ENCODE data around the gene MAML3. TPM values are rescaled to one million over a fixed set of nuclear protein-coding genes. Genes with fewer than 3 reads are reported as not detected.
A peak's percentile ranks its signal among the peaks of the same experiment; 100 is the strongest.

MAML3 gene
- total RNA-seq, 2 experiments from 2014 or later, result 4.0 to 4.1 TPM

DNA sequence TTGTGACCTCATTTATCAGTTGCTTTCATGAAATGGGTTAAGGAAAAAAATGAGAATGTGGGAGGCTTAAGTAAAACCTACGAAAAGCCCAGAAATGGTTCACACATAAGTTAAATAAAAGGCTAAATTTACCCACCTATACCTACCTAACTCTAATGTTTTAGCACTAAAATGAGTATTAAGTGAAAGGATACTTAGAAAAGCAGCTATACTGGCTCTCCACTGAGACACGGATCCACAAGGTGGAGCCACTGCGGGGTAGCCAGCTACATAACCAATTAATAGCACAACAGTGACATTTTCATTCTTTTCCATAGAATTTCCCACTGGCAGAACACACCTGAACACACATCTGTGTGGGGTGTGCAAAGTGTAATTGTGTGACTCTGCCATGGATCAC is 101.9 kb downstream of the MAML3 start:
- Mint-ChIP-seq H3K4me1 (ENCODE audit: low read depth) (peaks cover 72% of the 10 kb centered on the region), H3K27me3 (ENCODE audit: low read depth) (peaks cover 13% of the 10 kb centered on the region), H3K27ac (no peak overlapping the region), H3K9me3 (ENCODE audit: insufficient read depth) (no peaks in the 10 kb centered on the region), H3K4me3 (no peak overlapping the region), H3K36me3 (ENCODE audit: low read depth) (peaks cover 2% of the 10 kb centered on the region)
- DNase-seq (peak; percentile 61), ATAC-seq (no peak)
- POLR2A ChIA-PET, result interaction anchor here (1.0 to 1.7 kb wide), 3 partner anchors 18 to 101 kb away, joined by 3 to 7 read pairs (median 7); partner anchors contain the start of gene MAML3
- CTCF ChIA-PET, result interaction anchor here (0.5 to 4.8 kb wide), 30 partner anchors 11 to 397 kb away, joined by 3 to 58 read pairs (median 5); partner anchors contain the start of gene MAML3

- ATAC-seq (no peak), DNase-seq (no peak)
- Mint-ChIP-seq H3K36me3 (ENCODE audit: low read depth) (no peaks in the 10 kb centered on the region), H3K9me3 (ENCODE audit: insufficient read depth) (no peaks in the 10 kb centered on the region), H3K27me3 (ENCODE audit: low read depth) (peaks cover 5% of the 10 kb centered on the region), H3K27ac (peak overlapping the region; percentile 86), H3K4me1 (ENCODE audit: low read depth) (peaks cover 74% of the 10 kb centered on the region), H3K4me3 (peak overlapping the region; percentile 76)
- ChIA-PET CTCF (interaction anchor here (0.7 to 4.8 kb wide), 33 partner anchors 9 to 431 kb away, joined by 3 to 58 read pairs (median 5); partner anchors contain the start of gene MAML3), POLR2A (interaction anchor here (1.2 to 1.3 kb wide), 2 partner anchors 101 to 104 kb away, joined by 5 to 8 read pairs; partner anchors contain the start of gene MAML3)
Measured at GRCh38 chr4:140049849-140050637, 103.9 kb downstream of the MAML3 start.

DNA sequence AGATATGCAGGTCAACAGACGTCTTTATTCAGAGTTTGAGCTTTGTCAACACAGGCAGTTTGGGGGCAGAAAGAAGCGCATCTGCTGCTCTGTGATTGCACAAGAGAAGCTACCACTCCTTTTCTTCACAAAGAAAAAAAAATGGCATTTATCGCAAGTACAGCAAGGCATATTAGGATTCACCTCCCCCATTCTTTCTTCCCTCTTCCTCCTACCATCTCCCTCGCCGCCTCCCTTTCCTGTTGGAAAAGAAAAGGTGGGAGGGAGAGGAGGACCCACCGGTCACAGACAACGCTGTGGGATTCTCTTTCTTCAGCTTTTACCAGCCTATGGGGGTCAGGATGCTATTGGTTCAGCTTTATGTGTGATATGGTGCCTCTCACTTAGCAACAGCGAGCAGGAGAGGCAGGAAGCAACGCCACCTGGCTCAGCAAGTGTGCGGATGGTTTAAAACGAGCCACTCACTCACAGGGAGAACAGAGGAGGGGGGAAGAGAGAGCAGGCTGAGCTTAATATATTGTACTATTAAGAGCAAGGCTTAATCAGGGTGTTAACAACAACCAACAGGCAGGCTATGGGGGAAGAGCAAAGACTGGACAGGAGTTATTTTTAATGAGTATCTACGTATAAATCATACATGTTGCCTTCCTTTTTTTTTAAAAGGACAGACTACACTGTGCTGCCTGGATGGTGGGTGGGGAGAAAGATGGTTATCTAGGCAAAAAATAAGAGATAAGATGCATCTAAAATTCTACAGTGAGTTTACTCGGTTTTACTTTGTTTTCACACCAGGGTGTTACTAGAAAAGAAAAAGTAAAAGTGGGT is 104.7 kb downstream of the MAML3 start:
- Mint-ChIP-seq H3K4me3 (peak overlapping the region; percentile 76), H3K9me3 (ENCODE audit: insufficient read depth) (no peaks in the 10 kb centered on the region), H3K4me1 (ENCODE audit: low read depth) (peaks cover 67% of the 10 kb centered on the region), H3K27me3 (ENCODE audit: low read depth) (peaks cover 5% of the 10 kb centered on the region), H3K36me3 (ENCODE audit: low read depth) (no peaks in the 10 kb centered on the region), H3K27ac (peak overlapping the region; percentile 86)
- peak; percentile 73 for DNase-seq
- ATAC-seq, result peak; percentile 95
- POLR2A ChIA-PET, result interaction anchor here (0.7 to 1.3 kb wide), 3 partner anchors 46 to 105 kb away, joined by 3 to 8 read pairs (median 5); partner anchors contain the start of gene MAML3
- CTCF ChIA-PET, result interaction anchor here (0.7 to 4.8 kb wide), 33 partner anchors 8 to 430 kb away, joined by 3 to 58 read pairs (median 4); partner anchors contain the start of gene MAML3

GRCh38 chr4:140048419-140048995 is 105.5 kb downstream of the MAML3 start:
- peak overlapping the region; percentile 76 for H3K4me3 Mint-ChIP-seq
- DNase-seq, result no peak
- peaks cover 60% of the 10 kb centered on the region for H3K4me1 Mint-ChIP-seq (ENCODE audit: low read depth)
- peaks cover 5% of the 10 kb centered on the region for H3K27me3 Mint-ChIP-seq (ENCODE audit: low read depth)
- no peak for ATAC-seq
- H3K9me3 Mint-ChIP-seq (ENCODE audit: insufficient read depth), result no peaks in the 10 kb centered on the region
- H3K27ac Mint-ChIP-seq, result peak overlapping the region; percentile 86
- POLR2A ChIA-PET, result interaction anchor here (0.7 to 1.3 kb wide), 3 partner anchors 47 to 105 kb away, joined by 3 to 8 read pairs (median 5); partner anchors contain the start of gene MAML3
- H3K36me3 Mint-ChIP-seq (ENCODE audit: low read depth), result no peaks in the 10 kb centered on the region
- CTCF ChIA-PET, result interaction anchor here (0.7 to 4.8 kb wide), 22 partner anchors 11 to 395 kb away, joined by 3 to 58 read pairs (median 6); no protein-coding TSS in a partner anchor

DNA sequence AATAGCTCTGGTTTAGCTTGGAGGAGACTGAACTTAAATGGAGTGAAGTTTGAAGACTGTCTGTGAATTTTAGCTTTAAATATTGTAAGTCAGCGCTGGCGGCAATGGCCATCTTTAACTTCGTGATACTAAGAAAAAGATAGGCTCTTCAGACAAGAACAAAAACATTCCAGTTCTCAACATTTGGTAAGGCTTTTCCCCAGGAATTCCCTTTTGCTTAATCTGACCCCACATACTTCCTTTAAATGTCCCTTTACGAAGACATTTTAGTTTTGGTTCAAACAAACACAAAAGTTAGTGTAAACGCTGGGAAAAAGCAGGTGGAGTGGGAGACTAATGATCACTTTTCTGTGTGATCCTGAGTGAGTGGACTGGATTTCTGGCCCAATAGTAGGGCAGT is 106.2 kb downstream of the MAML3 start:
- Mint-ChIP-seq H3K27ac (no peak overlapping the region), H3K9me3 (ENCODE audit: insufficient read depth) (no peaks in the 10 kb centered on the region), H3K4me3 (no peak overlapping the region), H3K27me3 (ENCODE audit: low read depth) (peaks cover 5% of the 10 kb centered on the region), H3K36me3 (ENCODE audit: low read depth) (no peaks in the 10 kb centered on the region), H3K4me1 (ENCODE audit: low read depth) (peaks cover 57% of the 10 kb centered on the region)
- no peak for DNase-seq
- ChIA-PET POLR2A (interaction anchor here (1.6 kb wide), 1 partner anchor 22 kb away, joined by 4 read pairs; no protein-coding TSS in a partner anchor), CTCF (interaction anchor here (2.1 kb wide), 1 partner anchor 35 kb away, joined by 8 read pairs; no protein-coding TSS in a partner anchor)
- ATAC-seq, result no peak

DNA sequence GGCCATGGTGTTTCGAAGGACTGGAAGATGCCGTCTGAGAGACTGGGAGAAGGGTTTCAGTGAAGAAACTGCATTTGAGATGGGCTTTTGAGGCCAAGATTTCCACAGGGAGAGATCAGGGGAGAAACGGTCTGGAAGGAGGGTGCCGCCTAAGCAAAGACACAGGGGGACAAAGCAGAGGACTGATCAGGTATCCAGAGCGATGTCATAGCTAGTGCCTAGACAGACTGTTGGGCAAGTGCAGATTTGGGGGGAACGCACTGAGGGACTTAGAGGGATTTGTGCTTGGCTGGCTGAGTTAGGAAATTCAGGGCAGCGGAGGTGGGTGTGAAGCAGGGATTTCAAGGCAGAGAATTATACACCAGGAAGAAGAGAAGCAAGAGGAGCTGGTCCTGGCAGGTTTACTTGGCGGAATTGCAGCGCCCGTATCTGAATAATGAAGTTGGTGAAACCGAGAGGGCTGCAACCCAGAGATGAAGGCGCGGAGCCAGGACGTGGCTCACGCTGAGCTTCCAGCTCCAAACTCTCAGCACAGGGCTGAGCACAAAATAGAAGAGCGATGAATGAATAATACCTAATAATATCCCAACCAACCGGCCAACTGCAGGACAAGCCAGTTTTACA is 106.9 kb downstream of the MAML3 start:
- Mint-ChIP-seq H3K4me3 (no peak overlapping the region), H3K27me3 (ENCODE audit: low read depth) (peaks cover 5% of the 10 kb centered on the region), H3K36me3 (ENCODE audit: low read depth) (no peaks in the 10 kb centered on the region), H3K4me1 (ENCODE audit: low read depth) (peaks cover 59% of the 10 kb centered on the region), H3K27ac (no peak overlapping the region), H3K9me3 (ENCODE audit: insufficient read depth) (no peaks in the 10 kb centered on the region)
- ChIA-PET CTCF (interaction anchor here (2.1 kb wide), 1 partner anchor 34 kb away, joined by 8 read pairs; no protein-coding TSS in a partner anchor), POLR2A (interaction anchor here (0.6 to 1.6 kb wide), 2 partner anchors 23 to 90 kb away, joined by 3 to 4 read pairs; no protein-coding TSS in a partner anchor)
- DNase-seq (no peak), ATAC-seq (no peak)

DNA sequence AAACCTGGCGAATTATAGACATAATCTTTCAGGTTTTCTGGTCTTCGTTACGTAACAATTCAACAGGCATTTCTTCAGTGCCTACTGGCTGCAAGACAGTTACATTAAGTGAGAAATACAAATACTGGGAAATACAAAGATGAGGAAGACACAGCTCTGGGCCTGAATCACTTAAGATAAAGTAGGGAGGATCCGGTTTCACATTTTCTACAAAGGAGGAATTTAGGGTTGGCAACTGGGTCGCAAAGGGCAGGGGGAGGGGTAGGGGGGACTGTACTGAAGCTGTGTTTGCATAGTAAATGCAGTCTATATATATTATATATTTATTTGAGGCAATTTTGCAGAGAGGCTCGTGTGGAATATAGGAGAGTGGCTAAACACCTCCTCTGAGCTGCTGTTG is 107.4 kb downstream of the MAML3 start:
- Mint-ChIP-seq H3K4me1 (ENCODE audit: low read depth) (peaks cover 53% of the 10 kb centered on the region), H3K9me3 (ENCODE audit: insufficient read depth) (no peaks in the 10 kb centered on the region), H3K36me3 (ENCODE audit: low read depth) (no peaks in the 10 kb centered on the region), H3K27ac (no peak overlapping the region), H3K4me3 (no peak overlapping the region), H3K27me3 (ENCODE audit: low read depth) (peaks cover 5% of the 10 kb centered on the region)
- ChIA-PET CTCF (interaction anchor here (1.2 to 2.1 kb wide), 2 partner anchors 34 to 207 kb away, joined by 4 to 8 read pairs; no protein-coding TSS in a partner anchor), POLR2A (interaction anchor here (0.6 to 1.6 kb wide), 3 partner anchors 24 to 161 kb away, joined by 3 to 4 read pairs (median 3); no protein-coding TSS in a partner anchor)
- no peak for DNase-seq
- ATAC-seq, result no peak

GRCh38 chr4:140046016-140046415 is 108.0 kb downstream of the MAML3 start:
- ChIA-PET POLR2A (interaction anchor here (0.6 kb wide), 1 partner anchor 161 kb away, joined by 3 read pairs; no protein-coding TSS in a partner anchor), CTCF (interaction anchor here (1.2 to 2.1 kb wide), 2 partner anchors 33 to 208 kb away, joined by 4 to 8 read pairs; no protein-coding TSS in a partner anchor)
- Mint-ChIP-seq H3K9me3 (ENCODE audit: insufficient read depth) (no peaks in the 10 kb centered on the region), H3K4me3 (no peak overlapping the region), H3K27ac (no peak overlapping the region), H3K36me3 (ENCODE audit: low read depth) (no peaks in the 10 kb centered on the region), H3K27me3 (ENCODE audit: low read depth) (peaks cover 5% of the 10 kb centered on the region), H3K4me1 (ENCODE audit: low read depth) (peaks cover 53% of the 10 kb centered on the region)
- DNase-seq (no peak), ATAC-seq (no peak)

- CTCF ChIA-PET, result interaction anchor here (1.0 kb wide), 1 partner anchor 29 kb away, joined by 3 read pairs; no protein-coding TSS in a partner anchor
- ATAC-seq, result no peak
- Mint-ChIP-seq H3K27ac (no peak overlapping the region), H3K9me3 (ENCODE audit: insufficient read depth) (no peaks in the 10 kb centered on the region), H3K27me3 (ENCODE audit: low read depth) (peaks cover 5% of the 10 kb centered on the region), H3K36me3 (ENCODE audit: low read depth) (no peaks in the 10 kb centered on the region), H3K4me3 (no peak overlapping the region), H3K4me1 (ENCODE audit: low read depth) (peaks cover 37% of the 10 kb centered on the region)
- POLR2A ChIA-PET, result no interaction called here
- DNase-seq, result no peak
Measured at GRCh38 chr4:140044337-140044902, 109.6 kb downstream of the MAML3 start.

GRCh38 chr4:140042634-140043033 is 111.3 kb downstream of the MAML3 start:
- Mint-ChIP-seq H3K9me3 (ENCODE audit: insufficient read depth) (no peaks in the 10 kb centered on the region), H3K27me3 (ENCODE audit: low read depth) (peaks cover 2% of the 10 kb centered on the region), H3K4me3 (no peak overlapping the region), H3K27ac (no peak overlapping the region), H3K36me3 (ENCODE audit: low read depth) (no peaks in the 10 kb centered on the region), H3K4me1 (ENCODE audit: low read depth) (peaks cover 23% of the 10 kb centered on the region)
- DNase-seq, result no peak
- CTCF ChIA-PET, result no interaction called here
- ATAC-seq, result no peak
- POLR2A ChIA-PET, result no interaction called here

All from activated CD8-positive, alpha-beta T cell treated with anti-CD3 and anti-CD28 coated beads, Interleukin-2, amount 10 ng/mL, durations not matched to agents 7 days and 5 days (primary cell).